Left forelimb (tissue), 1 donor: ENCODE data around the gene TCTN1.
"Not testable (repeated sequence)": the region's sequence is repeated elsewhere in the genome, so short reads cannot be mapped to it uniquely, and the experiment has no call there.

Source experiments
- DNase-seq: peaks from one replicate; pipeline ENCODE4 v3.0.0-alpha.2; 2018; ENCODE audit warnings: low spot score

The TCTN1 gene

DNA sequence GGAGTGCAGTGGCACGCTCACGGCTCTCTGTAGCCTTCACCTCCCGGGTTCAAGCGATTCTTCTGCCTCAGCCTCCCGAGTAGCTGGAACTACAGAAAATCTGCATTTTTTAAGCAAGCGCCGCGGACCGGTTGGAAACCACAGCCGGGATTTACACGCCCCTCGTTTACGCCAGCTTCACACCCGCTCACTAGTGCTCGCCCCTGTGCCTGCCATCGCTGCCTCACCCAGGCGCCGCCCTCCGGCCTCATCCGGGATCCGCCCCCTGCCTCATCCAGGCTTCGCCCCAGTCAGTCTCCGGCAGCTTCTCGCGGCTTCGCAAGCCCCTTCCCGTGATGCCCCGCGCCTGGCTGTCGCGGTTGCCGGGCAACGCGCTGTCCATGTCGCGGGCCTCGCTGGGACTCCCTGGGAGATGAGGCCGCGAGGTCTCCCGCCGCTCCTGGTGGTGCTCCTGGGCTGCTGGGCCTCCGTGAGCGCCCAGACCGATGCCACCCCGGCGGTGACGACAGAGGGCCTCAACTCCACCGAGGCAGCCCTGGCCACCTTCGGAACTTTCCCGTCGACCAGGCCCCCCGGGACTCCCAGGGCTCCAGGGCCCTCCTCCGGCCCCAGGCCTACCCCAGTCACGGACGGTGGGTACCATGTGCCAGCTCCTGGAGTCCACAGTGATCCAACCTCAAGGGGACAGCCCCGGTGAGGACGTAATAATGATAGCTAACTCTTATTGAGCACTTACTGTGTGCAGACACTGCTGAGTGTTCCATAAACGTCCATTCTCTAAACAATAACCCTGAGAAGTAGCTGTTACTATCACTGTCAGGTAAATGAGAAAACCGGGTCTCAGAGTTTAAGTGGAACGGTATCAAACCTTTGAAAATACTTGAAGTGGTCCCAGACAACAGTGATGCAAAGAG lies at the start of gene TCTN1:
TSS of gene TCTN1 (plus strand) at position 359 of the 914 bp plus-strand sequence. CDS start at position 413, 54 bp downstream.
- DNase-seq = peak; percentile 96

DNA sequence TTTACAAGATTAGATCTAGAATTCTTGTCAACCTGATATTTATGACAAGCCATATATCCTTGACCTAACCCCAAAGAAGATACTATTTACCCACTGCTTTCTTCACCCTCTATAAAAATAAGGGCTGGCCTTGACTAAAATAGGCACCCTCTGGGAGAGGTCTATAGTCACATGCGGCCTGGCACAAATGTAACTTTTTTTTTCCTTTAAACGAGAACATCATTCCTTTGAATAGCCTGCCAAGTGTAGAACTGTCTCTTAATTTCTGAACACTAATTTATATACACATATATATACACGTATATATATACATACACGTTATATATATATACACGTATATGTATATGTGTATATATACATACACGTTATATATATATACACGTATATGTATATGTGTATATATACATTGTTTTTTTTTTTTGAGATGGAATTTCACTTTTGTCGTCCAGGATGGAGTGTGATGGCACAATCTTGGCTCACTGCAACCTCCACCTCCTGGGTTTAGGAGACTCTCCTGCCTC lies 49.4 kb upstream of the TCTN1 start:
- DNase-seq = no peak

DNA sequence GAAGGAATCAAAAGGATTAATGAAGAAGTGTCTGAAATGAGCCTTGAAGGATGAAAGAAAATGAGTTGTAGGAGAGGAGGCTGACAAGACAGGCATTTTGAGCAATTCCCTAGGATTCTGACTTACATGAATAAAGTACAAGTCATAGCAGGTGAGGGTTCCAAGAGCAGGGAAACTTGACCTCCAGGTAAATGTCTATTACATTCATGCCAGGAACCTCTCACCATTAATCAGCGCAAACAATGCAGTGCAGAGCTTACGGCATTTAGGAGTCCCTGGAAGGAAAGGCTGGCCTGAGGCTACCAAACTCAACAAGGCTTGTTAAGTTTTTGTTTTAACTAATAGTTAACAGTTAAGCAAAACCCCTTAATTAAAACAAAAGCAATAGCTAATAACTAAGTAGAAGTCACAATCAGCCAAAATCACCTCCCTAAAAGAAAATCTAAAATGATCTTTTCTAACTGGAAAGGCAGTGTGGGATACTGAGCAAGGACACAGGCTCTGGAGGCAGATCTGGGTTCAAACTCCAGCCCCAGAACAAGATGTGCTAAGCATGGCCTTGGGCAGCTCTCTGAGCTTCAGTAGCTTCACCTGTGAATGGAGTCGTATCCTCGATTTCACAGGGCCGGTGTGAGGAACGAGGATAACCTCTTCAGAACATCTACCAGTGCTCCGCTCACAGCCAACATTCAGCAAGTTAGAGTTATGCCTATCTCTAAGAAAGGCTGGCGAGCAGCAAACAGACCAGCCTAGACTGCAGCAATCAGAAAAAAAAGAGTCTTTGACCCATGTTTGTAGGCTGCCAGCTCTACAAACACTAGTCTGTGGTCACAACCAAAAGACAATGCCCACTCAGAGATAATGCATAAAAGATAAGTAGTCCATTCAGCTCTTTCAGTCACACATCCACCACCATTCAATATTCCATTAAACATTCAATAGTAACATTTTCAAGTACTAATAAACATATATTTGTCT lies 47.7 kb upstream of the TCTN1 start:
- DNase-seq = no peak

DNA sequence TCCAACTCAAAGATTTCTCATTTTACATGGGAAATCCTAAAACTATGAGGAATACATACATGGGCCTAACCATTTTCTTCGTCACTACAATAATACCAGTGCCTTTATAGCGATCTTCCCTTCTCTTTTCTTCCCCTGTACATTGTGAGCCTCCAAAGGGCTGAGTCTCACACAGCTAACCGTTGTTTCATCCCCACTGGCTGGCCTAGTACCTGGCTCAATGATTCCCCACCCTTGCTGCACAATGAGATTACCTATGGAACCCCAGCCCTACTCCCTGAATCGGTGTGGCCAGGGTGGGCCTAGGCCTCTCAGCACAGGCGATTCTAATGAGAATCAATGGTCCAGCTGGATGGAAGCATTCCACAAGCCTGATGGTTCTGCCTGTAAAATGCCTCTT lies 46.9 kb upstream of the TCTN1 start:
- no peak for DNase-seq

DNA sequence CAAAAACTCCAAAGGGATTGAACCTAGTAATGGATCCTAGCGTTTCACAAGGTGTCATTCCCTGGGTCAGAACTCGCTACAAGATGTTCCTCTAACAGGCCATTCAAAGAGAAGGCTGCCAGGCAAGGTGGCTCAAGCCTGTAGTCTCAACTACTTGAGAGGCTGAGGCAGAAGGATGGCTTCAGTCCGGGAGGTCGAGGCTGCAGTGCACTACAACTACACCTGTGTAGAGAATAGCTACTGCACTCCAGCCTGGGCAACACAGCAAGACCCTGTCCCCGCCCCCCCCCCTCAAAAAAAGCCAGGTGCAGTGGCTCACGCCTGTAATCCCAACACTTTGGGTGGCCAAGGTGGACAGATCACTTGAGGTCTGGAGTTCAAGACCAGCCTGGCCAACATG lies 45.2 kb upstream of the TCTN1 start:
- DNase-seq = no peak

DNA sequence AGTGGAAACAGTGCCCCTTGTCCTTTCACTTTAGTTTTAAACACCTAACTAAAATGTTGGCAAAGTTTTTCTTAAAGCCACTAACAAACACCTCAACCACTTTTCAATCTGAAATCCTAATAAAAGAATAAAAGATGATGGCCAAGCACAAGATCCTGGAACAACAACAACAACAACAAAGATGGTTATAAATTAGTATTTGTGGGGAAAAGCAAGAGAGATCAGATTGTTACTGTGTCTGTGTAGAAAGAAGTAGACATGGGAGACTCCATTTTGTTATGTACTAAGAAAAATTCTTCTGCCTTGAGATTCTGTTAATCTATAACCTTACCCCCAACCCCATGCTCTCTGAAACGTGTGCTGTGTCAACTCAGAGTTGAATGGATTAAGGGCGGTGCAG lies 44.1 kb upstream of the TCTN1 start:
- DNase-seq = not testable (repeated sequence)

DNA sequence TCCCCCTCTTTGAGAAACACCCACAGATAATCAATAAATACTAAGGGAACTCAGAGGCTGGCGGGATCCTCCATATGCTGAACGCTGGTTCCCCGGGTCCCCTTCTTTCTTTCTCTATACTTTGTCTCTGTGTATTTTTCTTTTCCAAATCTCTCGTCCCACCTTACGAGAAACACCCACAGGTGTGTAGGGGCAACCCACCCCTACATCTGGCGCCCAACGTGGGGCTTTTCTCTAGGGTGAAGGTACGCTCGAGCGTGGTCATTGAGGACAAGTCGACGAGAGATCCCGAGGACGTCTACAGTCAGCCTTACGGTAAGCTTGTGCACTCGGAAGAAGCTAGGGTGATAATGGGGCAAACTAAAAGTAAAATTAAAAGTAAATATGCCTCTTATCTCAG lies 43.1 kb upstream of the TCTN1 start:
- not testable (repeated sequence) for DNase-seq

DNA sequence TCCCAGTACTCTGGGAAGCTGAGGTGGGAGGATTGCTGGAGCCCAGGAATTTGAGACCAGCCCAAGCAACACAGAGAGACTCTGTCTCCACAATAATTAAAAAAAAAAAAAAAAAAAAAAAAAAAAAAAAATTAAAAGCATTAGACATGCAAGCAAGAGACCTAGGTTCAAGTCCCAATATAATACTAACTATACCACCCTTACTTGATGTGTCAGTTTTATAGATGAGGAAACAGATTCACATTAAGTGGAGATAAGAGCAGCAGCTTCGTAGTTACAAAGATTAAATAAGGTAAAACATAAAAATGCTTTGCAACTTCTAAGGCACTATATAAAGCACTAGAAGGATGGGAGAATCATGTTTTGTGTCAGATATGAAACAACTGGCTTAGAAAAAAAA lies 39.9 kb upstream of the TCTN1 start:
- no peak for DNase-seq

DNA sequence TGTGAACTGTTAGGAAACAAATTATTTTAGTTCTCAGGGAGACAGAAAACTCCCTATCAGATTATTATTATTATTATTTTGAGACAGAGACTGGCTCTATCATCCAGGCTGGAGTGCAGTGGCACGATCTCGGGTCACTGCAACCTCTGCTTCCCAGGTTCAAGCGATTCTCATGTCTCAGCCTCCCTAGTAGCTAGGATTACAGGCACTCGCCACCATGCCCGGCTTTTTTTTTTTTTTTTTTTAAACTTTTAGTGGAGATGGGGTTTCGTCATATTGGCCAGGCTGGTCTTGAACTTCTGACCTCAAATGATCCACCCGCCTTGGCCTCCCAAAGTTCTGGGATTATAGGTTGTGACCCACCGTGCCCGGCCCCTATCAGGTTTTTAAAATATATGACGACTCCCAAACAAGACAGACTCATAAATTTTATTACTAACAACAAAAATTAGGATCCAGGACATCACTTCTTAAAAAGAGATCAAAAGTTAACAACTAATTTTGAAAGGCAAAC lies 39.2 kb upstream of the TCTN1 start:
- DNase-seq = not testable (repeated sequence)

DNA sequence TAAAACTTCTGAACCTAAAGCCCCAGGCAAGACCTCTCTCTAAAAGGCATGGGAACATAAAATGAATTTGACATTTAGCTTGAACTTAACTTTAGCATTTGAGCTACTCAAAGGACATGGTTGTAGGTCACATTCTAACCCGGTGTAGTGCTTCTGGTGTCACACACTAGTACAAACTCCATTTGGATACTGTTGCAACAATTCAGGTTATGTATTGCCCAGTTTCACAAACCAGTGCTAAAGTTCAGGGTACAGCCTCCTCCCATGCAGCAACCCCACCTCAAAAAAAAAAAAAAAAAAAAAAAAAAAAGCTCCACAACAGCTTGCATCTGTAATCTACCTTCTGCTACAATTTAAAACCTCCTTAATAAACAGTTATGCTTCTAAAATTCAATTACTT lies 38.6 kb upstream of the TCTN1 start:
- no peak for DNase-seq

DNA sequence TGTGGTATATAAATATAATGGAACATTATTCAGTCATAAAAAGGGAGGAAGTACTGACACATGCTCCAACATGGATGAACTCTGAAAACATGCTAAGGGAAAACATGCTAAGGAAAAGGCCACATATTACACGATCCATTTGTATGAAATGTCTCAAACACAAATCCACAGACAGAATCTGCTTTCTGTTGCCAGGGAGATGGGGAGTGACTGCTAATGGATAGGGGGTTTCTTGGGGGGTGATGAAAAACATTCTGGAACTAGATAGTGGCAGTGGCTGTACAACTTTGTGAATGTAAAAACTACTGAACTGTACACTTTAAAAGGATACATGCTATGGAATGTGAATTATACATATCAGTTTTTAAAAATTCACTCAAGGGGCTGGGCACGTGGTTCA lies 37.4 kb upstream of the TCTN1 start:
- no peak for DNase-seq

DNA sequence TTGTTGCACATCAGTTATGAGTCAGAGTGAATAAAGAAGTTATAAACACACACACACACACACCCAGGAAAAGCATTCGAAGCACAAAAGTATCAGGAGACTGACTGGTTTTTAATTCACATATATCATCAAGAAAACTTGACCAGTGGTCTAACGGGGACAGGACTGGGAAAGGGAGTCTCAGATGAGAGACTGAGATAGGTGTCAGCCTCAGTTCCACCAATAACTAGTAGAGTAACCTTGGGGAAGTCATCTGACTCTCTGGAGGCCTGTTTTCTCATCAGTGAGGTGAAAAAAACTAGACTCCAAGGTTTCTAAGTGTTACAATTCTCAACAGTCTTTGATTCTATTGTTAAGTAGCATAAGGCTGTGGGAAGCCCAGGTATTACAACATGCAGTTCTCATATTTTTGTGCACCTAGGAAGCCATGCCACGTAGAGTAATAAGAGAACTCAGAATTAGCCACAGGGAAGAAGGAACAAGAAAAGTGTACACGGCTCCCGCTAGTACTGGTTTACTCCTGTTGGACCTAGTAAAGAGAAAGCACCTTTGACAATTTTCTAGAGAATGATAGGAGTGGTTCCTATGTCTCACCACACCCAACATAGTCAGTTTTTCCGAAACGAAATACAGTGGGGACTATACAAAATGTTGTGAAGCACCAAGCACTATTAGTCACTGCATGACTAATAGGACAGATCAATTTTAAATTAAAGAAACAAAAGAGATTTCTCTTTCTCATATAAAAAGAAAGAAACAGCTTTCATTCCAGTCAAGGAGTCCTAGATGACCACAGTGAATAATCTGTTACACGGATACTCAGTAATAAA lies 35.9 kb upstream of the TCTN1 start:
- no peak for DNase-seq

DNA sequence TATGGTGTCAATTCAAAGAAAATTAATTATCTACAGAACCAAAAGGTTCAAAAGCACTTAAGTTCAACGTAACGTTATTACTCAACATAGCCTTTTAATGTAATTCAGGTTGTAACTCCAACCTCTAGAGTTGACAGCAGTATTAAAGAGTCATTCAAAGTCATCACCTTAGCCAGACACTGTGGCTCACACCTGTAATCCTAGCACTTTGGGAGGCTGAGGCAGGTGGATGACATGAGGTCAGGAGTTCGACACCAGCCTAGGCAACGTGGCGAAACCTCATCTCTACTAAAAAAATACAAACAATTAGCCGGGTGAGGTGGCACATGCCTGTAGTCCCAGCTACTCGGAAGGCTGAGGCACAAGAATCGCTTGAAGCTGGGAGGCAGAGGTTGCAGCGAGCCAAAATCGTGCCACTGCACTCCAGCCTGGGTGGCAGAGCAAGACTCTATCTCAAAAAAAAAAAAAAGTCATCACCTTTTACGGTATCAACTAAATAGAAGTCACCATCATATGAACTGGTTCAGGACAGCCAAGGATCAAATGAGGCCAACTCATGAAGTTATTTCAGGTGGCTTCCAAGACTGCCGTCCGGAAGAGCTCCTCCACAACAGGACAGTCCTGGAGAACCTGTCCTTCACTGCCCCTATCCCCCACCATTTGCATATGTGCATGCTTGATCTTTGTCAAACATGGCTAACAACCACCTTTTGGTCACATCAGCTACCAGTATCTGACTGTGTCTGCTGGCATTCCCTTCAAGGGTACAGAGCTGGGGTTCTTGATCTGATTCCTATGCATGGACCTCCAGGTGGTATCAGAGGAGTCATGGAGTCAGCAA lies 35.0 kb upstream of the TCTN1 start:
- DNase-seq = no peak

DNA sequence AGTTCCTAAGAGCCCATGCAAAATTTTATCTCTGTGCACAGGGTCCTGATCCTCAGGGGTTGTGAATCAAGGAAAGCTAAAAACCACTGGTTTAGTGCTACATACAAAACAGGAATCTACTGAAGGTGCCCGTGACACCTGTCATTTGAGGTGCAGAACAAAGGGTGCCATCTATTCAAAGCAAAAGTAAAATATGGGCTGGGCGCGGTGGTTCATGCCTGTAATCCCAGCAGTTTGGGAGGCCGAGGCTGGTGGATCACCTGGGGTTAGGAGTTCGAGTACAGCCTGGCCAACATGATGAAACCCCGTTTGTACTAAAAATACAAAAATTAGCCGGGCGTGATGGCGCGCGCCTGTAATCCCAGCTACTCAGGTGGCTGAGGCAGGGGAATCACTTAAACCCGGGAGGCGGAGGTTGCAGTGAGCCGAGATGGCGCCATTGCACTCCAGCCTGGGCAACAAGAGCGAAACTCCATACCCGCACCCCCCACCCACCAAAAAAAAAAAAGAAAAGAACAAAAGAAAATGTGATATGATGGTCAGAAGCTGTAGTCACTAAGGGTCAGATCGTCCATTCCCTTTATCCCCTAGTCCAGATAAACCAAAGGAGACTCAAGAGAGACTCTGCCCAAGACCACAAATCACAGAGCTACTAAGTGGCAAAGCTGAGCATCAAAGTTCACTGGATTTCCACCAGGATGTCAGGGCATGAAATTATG lies 34.2 kb upstream of the TCTN1 start:
- DNase-seq = no peak

DNA sequence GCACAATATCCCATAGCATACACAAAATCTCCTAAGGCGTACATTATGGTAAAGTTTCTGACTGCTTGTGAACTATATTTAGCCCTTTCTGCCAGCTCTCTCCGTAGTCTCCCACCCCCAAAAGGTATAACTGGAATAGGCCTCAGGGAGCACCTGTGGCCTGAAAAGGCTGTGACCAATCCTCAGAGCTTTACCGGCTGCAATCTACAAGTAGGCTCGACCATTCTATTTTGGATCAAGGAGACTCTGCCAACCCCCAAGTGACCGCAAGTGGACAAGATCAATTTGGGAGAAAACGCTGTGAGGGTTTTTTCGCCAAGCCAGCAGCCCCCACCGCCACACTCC lies 32.0 kb upstream of the TCTN1 start:
- no peak for DNase-seq

DNA sequence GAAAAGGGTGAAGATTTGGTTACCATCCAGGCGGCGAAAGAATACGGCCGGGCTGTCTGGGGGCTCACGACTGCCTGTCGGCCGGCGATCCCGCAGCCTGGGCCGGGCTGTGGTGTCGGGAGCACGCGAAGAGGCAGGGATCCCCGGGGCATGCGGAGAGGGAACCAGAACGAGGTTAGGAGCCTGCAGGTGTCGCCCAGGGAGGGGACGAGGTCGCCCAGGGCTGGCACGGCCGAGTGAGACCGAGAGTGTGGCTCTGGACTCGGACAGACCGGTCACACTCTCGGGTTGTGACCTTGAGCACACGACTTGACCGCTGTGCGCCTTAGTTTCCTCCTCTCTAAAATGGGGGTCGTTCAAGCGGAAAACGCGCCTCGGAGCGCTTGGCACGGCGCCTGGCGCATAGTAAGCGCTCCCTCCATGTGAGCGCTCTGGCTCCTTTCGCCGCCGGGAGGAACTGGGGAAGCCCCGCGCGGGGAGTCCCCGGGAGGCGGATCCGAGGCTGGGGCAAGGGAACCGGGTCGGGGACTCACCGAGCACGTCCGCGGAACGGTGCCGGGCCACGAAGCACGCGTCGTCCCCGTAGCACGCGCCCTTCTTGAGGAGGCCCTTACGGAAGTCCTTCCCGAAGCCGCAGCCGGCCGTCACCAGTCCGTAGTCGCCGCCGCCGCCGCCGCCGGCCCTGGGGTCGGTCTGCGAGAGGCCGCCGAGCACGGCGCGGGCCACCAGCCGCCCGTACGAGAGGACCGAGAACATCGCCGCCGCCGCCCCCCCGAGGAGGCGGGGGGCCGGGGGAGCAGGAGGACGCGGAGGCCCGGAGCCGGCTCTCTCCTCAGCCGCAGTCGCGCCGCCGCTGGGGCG lies 31.4 kb upstream of the TCTN1 start:
- DNase-seq = peak; percentile 76

DNA sequence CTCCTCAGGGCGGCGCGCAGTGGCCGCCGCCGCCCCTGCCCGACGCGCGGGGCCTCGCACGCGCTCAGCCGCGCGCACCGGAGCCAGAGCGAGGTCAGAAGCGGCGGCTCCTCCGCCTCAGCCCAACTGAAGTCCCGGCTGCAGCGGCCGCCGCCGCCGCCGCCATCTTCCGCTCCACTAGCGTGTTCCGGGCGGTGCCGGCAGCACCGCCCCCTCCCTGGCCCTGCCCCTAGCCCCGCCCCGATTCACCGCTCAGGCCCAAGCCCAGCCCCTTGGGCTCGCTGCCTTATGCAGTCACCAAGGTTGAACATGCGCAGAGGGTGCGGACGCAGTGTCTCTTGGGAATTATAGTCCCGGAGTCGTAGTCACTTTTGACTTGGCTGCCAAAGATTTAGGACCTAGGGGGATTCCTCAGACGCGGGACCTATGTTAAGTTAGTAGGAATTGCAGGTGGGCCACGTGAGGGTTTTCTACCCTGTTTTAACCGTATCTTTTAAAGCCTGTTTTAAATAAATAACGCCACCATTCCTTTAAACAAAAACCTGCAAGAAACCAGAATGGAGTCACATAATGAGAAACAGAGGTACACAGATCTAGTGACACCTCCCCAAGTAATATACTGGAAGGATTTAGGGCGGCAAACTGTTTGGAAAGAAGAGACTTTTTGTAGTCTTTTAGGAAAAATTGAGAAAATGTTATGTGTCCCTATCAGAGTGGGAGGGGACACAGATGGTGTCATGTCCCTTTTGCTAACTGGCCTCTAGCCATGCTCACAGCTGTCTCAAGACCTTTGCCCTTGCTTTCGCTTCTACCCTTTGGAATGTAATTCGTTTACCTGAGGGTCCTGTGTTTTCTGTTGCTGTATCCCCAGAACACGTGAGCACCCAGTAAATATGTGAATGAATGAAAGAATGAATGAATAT lies 30.5 kb upstream of the TCTN1 start, which contains the start of gene PPTC7:
TSS of gene PPTC7 (minus strand) at position 182 of the 923 bp plus-strand sequence. CDS start 287 bp downstream, outside the sequence.
- DNase-seq = peak; percentile 97
